GF-D8 (cell line): Measurements from ENCODE around the gene LRRC28.
"Not testable (repeated sequence)": the region's sequence is repeated elsewhere in the genome, so short reads cannot be mapped to it uniquely, and the experiment has no call there.

ENCODE experiments used
- DNase-seq: peaks from one replicate; lab custom pipeline; 2025; lab: John Stamatoyannopoulos, UW

Gene LRRC28

DNA sequence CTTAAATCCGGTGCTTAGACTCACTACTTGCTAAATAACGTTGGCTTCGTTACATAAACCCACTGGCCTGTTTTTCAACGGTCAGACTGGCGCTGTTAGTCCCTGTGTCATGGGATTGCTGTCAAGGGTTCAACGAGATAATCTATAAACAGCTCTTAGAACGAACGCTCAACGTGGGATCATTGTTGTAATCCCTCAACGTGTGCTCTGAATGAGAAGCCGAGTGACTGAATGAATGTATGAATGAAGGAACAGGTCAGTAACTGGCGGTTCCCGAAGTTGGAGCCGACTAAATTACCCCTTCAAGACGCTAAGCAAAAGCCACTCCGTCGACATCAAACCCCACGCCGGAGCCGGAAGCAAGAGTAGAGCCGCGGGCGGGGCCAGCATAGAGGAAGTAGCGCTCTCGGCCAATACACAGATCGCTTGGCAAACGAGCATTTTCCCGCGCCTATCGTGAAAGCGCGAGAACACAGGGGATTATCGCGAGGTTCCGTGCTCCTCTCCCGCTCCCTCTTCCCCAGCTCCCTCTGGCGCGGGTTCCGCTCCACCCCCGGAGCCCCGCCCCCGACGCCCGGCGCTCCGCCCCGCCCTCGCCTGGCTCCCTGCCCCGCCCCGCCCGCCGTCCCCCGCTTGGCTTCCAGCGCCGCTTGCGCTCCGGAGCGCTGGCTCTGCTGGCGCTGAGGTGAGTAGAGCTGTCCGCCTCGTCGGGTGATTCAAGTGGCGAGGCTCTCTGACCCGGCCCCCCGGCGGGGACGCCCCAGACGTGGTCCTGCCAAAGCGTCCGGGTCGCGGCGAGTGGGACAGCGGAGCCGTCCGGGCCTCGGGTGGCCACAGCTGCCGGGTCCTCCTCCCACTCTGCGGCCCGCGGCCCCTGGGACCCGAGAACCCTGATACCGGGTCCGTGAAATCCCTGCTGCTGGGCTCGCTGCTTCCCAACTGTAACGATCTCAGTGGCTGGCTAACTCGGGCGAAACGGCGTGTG, at the start of gene LRRC28:
Gene LRRC28, plus strand, starts transcription at position 625 of the 985 bp plus-strand sequence. CDS start 4,477 bp downstream, outside the sequence.
- peak; percentile 95 for DNase-seq

- no peak for DNase-seq
Observed at GRCh38 chr15:99202176-99202552, 49.1 kb upstream of the LRRC28 start.

DNA sequence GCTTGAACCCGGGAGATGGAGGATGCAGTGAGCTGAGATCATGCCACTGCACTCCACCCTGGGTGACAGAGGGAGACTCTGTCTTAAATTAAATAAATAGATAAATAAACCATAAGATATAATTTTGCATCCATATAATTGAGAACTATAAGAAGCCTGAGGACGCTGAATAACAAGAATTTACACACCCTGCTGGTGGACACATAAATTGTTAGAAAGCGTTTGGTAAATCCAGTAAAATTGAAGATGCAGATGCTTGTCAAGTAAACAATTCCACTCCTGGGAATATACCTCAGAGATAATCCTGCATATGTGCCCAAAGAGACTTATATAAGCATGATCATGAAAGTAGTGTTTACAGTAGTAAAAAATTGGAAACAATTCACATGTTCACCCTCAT, 43.6 kb upstream of the LRRC28 start:
- DNase-seq = no peak

GRCh38 chr15:99209326-99209725, 42.0 kb upstream of the LRRC28 start:
- DNase-seq = no peak

- DNase-seq = no peak
Observed at GRCh38 chr15:99210334-99210733, 40.9 kb upstream of the LRRC28 start.

DNA sequence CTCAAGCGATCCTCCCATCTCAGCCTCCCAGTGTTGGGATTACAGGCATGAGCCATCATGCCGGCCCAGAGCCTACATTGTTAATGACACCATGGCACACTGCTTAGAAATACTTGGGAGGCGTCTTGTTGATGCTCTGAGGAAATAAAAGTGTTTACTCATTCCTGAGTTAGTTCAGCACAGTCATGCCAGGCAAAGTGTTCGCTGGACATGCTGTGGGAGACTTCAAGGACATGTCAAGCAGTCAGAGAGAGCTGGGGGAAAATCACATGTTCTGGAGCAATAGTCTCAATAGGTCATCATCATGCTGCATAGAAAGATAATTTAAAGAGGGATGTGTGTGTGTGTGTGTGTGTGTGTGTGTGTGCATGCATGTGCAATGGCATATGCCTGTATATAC, 39.4 kb upstream of the LRRC28 start:
- DNase-seq = no peak

GRCh38 chr15:99212406-99212805, 38.9 kb upstream of the LRRC28 start:
- DNase-seq = no peak

DNA sequence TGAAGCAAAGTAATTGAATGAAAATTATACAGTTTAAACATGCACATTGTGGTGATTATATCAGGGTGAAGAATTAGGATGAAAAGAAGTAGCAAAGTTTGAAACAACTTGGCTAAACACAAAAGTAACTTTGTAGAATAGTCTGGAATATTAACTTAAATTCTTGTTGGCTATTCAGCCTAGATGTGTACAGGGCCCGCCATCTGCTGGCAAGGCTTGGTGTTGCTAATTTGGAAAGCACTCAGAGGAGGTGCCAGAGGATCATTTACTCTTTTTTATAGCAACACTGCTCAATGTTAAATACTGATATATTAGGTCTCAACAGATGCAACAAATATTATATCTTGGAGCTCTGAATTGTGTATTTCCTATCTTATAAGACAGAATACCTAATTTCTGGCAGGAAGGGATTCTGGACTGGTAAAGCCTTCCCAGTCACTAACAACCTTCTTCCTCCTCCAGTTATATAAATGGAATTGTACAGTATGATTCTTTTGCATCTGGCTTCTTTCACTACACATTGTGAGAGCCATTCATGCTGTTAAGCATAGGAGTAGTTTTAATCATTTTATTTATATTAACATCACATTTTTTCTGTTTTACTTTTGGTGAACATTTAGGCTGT, 38.0 kb upstream of the LRRC28 start:
- DNase-seq = no peak

- DNase-seq = no peak
Observed at GRCh38 chr15:99224372-99225214, 26.7 kb upstream of the LRRC28 start.

DNA sequence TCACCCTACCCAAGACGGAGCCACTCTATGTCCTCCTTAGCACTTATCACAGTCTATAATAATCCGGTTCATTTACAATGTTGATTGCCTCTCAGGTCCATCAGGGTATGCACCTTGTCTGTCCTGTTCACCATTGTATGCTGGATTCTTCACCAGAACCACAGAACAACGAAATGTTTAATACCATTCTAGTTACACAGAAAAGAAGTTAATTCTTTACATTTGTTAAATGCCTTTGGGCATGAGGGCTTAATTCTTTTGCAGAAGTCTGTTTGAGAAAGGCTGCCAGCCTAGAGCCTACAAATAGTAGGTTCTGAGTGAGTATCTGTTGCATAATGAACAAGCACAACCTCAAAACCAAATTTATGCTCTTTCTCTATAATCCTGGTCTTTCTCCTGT, 24.5 kb upstream of the LRRC28 start:
- DNase-seq = no peak

DNA sequence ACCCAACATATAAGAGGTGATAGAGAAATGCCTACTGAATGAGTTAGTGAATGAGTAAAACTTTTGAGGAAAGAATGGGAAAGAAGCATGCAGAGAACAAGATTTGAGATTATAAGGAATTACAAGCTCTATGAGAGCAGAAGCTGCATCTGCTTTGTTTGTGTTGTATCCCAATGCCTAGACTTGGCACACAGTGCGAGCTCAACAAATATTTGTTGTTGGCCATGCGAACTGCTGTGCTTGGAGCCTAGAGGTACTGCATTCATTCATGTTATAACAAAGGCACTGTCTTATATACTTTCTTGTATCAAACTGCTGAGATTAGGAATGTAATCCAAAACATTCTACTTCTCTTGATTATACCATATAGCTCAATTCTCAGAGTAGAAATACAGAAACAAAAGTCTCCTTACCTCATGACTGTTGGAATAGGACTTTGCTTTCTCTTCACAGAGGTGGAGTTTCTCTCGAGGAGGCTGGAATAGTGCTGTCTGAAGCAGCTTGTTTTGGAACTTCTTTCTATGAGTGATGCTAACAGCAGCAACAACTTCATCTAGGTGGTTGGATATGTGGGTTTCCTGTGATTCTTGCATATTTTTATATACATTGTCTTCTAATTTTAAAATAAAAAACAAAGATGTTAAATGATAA, 23.0 kb upstream of the LRRC28 start:
- no peak for DNase-seq

GRCh38 chr15:99230867-99231266, 20.4 kb upstream of the LRRC28 start:
- DNase-seq = no peak

DNA sequence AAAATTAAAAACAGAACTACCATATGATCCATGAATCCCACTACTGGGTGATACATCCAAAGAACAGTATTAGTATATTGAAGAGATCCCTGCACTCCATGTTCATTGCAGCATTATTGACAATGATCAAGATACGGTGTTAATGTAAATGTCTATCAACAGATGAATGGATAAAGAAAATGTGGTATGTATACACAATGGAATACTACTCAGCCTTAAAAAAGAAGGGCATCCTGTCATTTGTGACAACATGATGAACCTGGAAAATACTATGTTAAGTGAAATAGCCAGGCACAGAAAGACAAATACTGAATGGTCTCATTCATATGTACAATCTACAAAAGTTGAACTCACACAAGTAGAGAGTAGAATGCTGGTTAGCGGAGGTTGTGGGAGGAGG, 18.5 kb upstream of the LRRC28 start:
- DNase-seq = no peak

DNA sequence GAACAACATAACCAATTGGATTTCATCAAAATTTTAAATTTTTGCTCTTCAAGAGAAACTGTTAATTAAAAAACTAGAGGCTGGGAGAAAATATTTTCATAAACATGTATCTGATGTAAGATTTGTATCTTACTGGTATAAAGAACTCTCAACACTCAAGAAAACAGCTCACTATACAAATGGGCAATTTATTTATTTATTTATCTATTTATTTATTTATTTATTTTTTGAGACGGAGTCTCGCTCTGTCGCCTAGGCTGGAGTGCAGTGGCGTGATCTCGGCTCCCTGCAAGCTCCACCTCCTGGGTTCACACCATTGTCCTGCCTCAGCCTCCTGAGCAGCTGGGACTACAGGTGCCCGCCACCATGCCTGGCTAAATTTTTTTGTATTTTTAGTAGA, 17.1 kb upstream of the LRRC28 start:
- not testable (repeated sequence) for DNase-seq

GRCh38 chr15:99238849-99239248, 12.4 kb upstream of the LRRC28 start:
- no peak for DNase-seq

DNA sequence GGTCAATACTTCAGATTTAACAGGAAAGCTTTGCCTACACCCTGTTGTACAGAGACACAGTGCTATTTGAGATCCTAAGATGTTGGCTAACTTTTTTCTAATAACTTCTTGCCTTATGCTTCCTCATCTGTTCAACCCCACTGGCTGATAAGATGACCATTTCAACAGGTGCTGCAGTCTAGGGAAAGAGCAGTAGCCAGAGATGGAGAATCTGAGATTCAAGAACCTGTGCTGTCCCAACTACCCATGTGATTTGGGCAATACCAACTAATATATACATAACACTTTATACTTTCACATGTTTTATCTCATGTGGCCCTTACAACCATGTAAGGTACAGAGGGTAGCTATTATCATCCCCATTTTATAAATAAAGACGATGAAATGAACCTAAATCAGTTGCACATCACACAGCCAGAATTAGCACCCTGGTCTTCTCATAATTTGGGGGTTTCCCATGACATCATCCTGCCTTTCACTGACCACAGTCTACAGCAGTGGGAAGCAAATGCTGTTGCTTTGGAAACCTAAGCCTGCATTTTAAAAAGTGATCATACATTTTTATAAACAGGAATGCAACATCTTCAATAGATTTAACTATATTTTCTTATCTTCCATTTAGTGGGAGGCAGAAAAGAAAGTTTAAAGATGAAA, 11.6 kb upstream of the LRRC28 start:
- DNase-seq = no peak

DNA sequence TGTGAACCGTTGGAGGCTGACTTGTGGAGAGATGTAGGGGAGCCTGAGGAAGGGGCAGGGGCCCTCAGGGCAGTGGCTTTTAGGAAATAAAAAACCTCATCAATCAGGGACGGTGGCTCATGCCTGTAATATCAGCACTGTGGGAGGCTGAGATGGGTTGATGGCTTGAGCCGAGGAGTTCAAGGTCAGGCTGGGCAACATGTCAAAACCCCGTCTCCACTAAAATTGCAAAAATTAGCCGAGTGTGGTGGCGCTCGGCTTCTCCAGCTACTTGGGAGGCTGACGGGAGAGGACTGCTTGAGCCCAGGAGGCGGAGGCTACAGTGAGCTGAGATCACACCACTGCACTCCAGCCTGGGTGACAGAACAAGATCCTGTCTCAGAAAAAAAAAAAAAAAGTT, 9.5 kb upstream of the LRRC28 start:
- DNase-seq = no peak

DNA sequence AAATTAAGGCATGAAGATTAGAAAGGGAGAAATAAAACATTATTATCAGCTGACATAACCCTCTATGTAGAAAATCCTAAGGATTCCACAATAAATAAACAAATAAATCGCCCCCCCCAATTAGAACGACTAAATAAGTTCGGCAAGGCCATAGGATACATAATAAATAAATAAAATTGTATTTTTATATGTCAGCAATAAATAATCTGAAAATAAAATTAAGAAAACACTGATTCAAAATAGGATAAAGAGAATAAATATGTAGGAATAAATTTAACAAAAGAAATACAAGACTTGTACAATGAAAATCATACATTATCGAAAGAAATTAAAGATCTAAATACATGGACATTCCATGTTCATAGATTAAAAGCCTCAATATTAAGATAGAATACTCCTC, 7.0 kb upstream of the LRRC28 start:
- no peak for DNase-seq

DNA sequence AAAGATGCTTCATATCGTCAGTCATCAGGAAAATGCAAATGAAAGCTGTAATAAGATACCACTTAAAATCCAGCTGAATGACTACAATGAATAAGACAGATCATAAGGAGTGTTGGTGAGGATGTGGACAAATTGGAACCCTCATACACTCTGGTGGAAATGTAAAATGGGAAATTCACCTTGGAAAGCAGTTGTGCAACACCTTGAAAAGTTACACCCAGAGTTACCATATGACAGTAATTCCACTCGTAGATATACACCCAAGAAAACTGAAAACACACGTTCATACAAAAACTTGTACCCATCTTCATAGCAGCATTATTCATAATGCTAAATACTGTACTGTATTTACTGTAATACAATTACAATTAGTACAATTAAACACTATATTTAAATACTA, 4.2 kb upstream of the LRRC28 start:
- no peak for DNase-seq

DNA sequence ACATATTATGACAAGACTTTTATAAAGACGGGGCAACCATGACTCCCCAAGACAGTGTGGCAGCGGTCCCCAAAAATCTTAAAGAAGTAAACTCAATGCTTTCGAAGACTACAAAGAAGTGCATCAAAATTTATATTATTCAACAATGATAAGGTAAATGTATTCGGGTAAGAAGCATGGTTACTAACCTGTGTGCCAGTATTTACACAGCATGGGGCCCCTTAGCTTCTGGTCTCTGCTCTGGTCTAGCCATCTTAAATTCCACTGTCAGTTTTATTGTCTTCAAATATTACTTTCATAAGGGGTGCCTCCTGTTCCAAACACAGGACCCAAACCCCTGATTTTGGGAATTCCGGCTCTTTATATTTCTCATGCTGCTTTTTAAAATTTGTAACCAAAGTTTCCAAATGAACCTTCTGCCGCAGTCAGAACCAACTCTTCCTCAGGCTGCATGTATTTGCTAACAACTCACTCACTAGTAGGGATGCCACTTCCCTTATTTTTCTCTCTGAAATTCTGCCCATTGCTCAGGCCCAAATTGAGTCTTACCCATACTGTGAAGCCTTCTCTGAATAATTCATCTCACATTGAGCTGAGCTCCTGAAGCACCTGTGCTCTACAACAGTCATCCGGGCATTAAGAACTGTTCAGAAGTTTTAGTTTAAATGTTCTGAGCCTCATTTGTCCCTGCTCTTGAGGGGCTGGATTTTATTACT, 3.1 kb upstream of the LRRC28 start:
- DNase-seq = no peak
